Skin of body (tissue), 2 donors: Measurements from ENCODE around the gene GJA5. TPM values are rescaled to one million over a fixed set of nuclear protein-coding genes. Genes with fewer than 3 reads are reported as not detected.
A peak's percentile ranks its signal among the peaks of the same experiment; 100 is the strongest.

Experiments used
- DNase-seq: peaks from one replicate; lab custom pipeline; 2025; lab: John Stamatoyannopoulos, UW
- total RNA-seq: library from RNA; depleted of rRNA; stranded (reverse); fragments of >200 nt; gene quantifications from one replicate; pipeline ENCODE4 v1.2.3, GENCODE V29; 2014

The GJA5 gene
- 5.3 TPM for total RNA-seq

GRCh38 chr1:147760481-147761260 lies at the start of gene GJA5:
TSS of gene GJA5 (minus strand) at chr1:147760602. CDS start at chr1:147759238, 1,364 bp downstream.
- DNase-seq = no peak

GRCh38 chr1:147809236-147809635 lies 48.8 kb upstream of the GJA5 start:
- no peak for DNase-seq

GRCh38 chr1:147808025-147808424 lies 47.6 kb upstream of the GJA5 start:
- DNase-seq = no peak

- no peak for DNase-seq
These were observed 47.0 kb upstream of the GJA5 start for GRCh38 chr1:147807405-147807804.

GRCh38 chr1:147804942-147805723 lies 44.7 kb upstream of the GJA5 start:
- DNase-seq = no peak

GRCh38 chr1:147800804-147801203 lies 40.4 kb upstream of the GJA5 start:
- no peak for DNase-seq

GRCh38 chr1:147798731-147799130 lies 38.3 kb upstream of the GJA5 start:
- DNase-seq = peak; percentile 7

- no peak for DNase-seq
These were observed 34.2 kb upstream of the GJA5 start for GRCh38 chr1:147794570-147794969.

- DNase-seq = no peak
These were observed 31.5 kb upstream of the GJA5 start for GRCh38 chr1:147791876-147792275.

- no peak for DNase-seq
These were observed 27.4 kb upstream of the GJA5 start for GRCh38 chr1:147787765-147788164.

GRCh38 chr1:147786536-147786935 lies 26.1 kb upstream of the GJA5 start:
- DNase-seq = no peak

GRCh38 chr1:147785794-147786506 lies 25.5 kb upstream of the GJA5 start:
- no peak for DNase-seq

GRCh38 chr1:147784941-147785340 lies 24.5 kb upstream of the GJA5 start:
- DNase-seq = no peak

GRCh38 chr1:147781056-147781471 lies 20.7 kb upstream of the GJA5 start:
- DNase-seq = no peak

- no peak for DNase-seq
These were observed 17.3 kb upstream of the GJA5 start for GRCh38 chr1:147777694-147778093.

GRCh38 chr1:147773215-147773715 lies 12.9 kb upstream of the GJA5 start:
- DNase-seq = no peak

- DNase-seq = no peak
These were observed 12.2 kb upstream of the GJA5 start for GRCh38 chr1:147772570-147772969.

GRCh38 chr1:147771226-147772125 lies 11.1 kb upstream of the GJA5 start:
- no peak for DNase-seq

- no peak for DNase-seq
These were observed 8.7 kb upstream of the GJA5 start for GRCh38 chr1:147769106-147769505.

- DNase-seq = no peak
These were observed 8.2 kb upstream of the GJA5 start for GRCh38 chr1:147768582-147768981.

GRCh38 chr1:147768101-147768500 lies 7.7 kb upstream of the GJA5 start:
- DNase-seq = no peak
